Activated T-cell treated with anti-CD3 and anti-CD28 coated beads, Interleukin-2, amount 50 U/mL, for 48 hours (primary cell): ENCODE results near the gene TSPAN9.

ENCODE experiments used
- DNase-seq, 2 experiments: peaks; one replicate each; pipeline ENCODE4 v3.0.0-alpha.2; 2020

Gene TSPAN9

DNA sequence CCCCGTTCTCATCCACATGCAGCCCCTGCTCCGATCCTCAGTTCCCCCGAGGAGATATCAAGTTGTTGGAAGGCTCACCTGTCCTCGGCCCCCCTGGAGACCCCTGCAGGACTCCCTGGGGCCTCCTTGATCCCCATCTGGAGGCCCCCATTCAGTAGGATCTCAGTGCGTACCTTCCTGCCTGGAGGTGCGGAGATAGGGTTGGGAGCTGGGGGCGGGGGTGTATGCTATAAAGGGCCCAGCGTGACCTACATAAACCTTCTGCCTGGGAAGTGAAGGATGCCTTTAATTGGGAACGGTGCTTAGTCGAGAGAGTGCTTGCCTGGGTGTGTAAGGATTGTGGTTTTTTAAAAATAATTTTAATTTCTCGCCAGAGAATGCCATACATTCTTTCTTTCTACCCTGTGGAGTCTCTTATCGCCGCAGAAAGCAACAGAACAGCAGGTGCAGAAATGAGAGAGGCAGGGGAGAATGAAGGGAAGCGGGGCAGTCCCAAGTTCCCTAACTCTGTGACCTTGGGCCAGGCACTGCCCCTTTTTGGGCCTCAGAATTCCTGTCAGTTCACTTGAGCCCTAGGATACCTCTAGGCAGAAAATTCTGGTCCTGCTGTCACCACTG lies 153.7 kb downstream of the TSPAN9 start:
- no peak for DNase-seq

DNA sequence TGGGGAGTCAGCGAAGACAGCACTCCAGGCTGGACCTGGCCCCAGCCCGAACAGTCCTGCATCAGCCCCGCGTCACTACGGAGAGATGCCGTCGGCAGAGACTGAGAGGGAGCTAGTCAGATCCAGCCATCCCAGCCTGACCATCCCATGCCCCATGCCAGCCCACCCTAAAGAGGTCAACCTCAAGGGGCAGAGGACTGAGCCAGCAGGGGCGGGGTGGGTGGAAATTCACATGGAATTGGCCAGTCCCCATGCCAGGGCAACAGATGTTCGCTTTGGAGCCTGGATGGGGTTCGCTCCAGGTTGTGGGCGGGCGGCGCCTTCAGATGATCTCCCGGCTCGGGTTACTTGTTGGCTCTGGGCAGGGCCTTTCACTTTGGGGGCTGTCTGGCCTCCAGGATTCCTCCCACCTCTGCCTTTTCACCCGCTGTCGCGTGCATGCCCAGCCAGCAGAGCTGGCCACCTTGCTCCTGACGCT lies 154.3 kb downstream of the TSPAN9 start:
- no peak for DNase-seq

DNA sequence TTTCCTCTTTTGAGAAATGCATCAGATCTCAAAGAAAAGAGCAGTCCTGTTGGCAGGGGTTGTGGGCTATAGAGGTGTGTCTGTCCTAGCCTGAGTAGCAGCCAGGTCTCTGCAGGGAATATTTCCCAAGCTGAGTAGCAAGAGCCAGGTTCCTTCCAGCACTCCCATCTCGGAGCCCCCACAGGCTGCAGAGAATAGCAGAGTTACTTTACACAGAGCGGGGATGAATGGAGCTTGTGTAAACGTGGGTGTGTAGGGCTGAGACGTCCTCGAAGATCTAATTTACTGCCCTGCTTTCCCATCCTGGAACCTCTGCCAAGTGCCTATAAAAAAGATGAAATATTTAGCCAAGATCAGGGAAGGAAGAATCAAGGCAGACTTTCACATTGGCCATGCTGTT lies 156.6 kb downstream of the TSPAN9 start:
- no peak for DNase-seq

DNA sequence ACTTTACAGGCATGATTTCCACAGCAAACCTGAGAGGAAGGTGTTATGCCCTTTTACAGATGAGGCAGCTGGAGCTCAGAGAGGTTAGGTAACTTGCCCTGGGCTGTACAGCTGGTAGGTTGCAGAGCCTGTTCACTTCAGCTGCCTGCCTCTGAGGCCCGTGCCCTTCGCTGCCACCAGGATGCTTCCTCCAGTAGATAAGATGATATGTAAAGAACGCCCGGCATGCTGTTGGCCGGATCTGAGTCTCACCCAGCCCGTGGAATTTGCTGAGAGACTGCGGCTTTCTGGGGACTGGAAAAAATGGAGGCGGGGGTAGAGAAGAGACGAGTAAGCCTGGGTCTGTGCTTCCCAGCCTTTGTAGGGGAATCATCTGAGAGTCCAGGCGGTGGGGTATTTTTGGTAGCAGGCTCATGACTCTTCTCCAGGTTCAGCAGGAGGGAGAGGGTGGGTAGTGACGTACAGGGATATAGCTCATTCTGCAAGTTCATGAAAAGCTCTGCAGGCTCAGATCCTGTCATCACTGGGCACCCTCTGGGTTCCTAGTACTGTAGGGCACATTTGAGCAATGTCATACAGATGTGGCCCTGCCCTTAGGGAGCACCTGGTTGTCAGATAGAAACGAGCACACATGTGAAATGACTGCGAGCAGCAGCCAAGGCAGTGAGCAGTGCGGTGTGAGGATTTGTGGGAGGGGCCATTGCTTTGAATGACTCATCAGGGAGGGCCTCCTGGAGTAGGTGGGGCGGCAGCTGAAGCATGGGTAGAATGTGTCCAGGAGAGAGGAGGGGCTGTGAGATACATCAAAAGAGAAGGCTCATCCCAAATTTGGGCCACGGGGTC lies 159.4 kb downstream of the TSPAN9 start:
- peak; percentile 26 to 35 for DNase-seq

DNA sequence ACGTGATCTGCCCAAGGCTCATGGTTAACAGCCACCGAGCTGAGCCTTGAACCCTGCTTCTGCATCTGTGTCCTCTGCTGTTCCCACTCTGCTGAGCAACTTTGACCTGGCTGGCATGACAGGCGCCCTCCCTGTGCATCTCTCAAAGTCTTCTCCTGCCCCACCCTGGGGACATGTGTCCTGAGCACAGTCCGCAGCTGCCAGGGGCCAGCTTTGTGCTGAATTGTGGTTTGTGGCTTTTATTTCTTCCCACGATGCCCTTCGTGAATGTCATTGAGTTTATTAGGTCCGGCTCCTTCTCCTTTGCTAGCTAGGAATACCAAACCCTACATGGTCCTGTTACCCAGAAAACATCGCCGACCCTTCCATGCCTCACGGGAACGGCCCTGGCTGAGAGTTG lies 161.0 kb downstream of the TSPAN9 start:
- no peak for DNase-seq

DNA sequence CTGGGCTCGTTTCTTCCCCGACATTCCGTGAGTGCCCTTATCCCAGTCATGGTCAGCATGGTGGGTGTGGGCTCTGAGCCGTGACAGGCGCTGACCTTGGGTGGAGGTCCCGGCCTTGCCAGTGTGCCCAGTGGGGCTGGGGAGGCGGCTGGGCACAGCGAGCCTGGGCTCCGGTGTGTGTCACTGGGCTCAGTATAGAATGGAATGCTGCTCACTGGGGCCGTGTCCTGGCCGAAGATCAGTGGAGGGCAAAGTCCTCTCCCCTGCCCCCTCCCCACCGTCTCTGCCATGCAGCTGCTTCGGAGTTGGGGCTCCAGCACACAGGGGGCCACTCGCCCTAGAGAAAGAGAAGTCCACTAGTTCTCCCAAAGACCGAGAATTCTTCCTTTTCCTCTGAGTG lies 164.4 kb downstream of the TSPAN9 start:
- DNase-seq = no peak

DNA sequence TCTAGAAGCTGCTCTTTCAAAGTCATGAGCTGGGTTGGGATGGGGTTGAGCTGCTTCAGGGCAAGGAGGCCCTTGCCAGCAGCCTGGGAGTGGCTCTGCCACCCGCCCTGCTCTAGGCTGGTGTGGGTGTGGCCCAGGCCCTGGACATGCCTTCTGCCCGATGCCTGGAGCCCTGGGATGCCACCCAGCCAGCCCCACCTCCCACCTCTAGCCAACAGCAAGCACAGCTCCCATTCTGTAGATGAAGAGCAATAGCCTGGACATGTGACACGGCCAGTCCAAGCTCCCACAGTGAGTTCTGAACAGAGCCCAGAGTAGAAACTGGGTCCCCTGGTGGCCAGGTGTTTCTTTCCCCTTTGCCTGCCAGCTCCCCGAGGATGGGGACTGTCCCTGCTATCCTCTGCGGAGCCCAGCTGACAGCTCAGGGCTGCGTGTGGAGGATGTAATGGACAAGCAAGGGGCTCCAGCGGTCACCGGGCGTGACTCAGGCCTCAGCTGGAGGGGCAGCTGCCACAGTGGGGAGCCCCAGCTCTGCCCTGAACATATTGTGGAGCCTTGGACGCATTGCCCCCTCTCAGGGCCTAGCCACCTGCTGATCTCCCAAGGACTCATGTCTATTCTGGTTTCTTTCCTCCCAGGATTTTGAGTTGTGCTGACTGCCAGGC lies 165.2 kb downstream of the TSPAN9 start:
- no peak for DNase-seq

DNA sequence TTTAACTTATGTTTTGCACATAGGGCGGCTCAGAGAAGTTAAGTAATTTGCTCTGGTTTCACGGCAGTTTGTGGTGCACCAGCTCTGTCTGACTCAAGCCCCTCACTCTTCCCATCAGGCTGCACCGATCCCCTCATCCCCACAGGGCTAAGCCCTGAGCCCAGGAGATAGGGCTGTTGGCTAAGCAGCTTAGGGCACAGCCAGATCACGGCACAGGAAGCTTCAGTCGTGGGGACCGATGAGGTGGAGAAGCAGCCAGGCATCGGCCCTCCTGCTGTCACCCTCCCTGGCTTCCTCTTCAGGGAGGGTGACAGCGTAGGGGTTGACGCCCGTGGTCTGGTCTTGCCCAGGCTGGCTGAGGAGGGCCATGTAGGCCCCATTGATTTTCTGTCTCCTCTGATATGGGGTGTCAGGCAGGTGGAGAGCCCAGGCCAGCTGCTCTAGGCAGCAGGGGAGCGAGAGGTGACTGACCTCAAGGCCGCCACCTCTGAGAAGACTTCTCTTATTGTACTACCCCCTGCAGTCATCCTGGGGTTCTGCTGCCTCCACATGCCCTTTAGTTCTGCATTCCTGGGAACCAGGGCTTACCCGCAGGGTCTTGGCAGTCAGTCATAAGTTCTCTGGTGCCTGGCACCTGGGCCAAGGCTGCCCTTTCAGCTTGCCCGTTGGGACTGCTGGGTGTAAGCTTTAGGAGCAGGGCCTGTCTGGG lies 166.4 kb downstream of the TSPAN9 start:
- no peak for DNase-seq

DNA sequence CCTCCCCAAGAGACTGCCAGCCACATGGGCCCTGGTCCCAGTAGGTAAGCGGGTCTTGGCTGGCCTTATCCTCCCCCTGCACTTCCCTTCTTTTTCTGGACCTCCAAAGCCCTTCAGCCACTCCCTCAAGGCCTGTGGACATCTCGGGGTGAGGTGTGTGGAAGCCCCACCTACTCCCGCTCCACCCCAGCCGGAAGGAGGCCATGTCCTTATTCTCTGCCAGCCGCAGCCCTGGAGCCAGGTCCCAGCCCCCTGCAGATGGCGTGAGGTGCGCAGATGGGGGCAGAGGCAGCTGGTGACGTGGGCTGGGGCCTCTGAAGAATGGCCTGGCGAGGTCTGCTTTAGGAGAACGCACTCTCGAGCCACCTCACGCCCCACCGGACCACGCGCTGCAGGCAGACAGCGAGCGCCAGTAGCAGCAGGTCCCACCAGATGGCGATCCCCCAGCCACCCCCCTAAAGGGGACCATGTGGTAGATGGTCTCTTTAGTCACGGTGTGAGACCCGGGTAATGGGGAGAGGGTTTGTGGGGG lies 167.1 kb downstream of the TSPAN9 start:
- DNase-seq = no peak

DNA sequence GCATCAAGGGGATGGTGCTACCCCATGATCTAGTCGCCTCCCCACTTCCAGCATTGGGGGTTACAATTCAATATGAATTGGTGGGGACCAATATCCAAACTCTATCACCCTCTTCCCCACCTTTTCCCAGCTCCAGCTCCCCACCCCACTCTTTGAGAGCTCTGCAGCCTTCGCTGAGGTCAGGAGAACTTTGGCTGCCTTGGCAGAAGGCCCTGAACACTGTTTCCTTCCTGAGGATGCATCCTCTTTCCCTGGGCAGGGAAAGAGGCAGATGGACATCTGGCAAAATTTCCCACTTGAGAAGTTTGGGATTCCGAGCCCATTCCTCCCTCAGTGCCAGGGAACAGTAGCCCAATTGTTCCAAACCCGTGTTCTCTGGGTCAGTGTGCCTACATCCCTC lies 169.1 kb downstream of the TSPAN9 start:
- no peak for DNase-seq

DNA sequence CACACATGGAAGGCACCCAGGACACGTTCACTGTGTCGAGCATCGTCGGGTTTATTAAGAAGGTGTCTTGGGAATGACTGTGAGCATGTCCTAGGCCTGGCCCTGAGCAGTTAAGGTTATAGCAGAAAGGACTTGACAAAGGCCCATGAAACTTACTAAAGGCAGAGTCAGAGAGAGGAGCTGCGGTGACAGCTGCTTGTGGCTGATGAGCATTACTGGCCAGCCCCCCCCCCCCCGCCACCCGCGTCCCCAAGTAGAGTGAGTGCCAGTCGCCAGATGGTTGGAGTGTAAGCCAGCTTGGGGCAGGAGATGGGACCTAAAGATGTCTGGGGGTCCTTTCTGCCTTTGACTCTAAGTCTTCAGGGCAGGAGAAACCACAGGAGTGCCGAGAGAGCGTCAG lies 169.9 kb downstream of the TSPAN9 start:
- DNase-seq = no peak

DNA sequence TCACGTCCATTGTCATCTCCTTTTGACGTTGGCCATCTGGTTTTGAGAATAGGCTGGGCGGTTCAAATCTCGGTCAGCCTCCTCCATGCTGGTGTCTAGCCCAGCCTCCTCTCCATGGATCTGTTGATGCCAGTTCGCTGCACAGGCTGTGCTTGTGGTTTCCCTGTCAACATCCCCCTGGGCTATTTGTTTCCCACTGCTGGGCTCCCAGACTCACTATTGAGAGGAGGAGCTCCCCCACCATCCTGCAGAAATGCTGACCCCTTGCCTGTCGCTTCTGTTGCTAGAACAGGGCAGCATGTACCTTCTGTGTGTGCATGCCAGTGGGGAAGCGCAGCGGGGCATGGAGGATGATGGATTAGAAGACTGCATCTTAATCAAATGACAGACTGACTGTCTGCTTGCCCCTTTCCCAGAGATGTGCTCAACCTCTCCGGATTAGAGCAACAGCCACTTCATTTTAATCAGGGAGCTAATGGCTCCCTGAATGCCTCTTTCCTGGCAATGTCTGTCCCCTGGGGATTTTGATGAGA lies 170.5 kb downstream of the TSPAN9 start:
- DNase-seq = no peak

DNA sequence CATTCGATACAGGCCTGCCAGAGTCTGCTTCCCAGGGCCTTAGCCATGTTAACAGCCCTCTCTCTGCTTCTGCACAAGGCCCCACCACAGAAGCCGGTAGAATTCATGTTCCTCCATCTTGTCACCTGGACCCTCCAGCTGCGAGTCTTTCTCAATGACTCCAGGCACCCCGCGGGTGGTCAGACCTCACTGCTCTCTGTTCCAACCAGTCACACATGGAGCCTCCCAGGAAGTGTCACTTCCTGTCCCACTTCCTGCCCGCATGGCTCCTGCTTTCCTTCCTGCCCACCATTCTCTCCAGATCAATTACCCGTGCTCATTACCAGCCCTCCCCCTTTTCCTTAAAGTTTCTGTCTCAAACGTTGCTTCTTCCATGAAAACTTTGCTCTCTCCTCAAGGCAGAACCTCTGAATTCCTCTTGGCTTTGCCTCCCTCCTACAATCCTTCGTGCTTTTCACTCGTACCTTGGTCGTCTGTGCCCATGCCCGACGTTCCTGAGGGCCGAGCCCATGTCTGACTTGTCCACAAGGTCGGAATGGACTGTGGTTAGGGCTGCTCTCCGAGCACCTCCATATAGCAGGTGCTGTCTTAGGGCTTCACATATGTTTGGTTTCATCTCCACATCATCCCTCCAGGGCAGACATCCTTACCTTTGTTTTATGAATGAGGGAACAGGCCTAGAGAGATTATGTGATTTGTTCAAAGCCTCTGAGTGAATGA lies 172.1 kb downstream of the TSPAN9 start:
- DNase-seq = no peak

DNA sequence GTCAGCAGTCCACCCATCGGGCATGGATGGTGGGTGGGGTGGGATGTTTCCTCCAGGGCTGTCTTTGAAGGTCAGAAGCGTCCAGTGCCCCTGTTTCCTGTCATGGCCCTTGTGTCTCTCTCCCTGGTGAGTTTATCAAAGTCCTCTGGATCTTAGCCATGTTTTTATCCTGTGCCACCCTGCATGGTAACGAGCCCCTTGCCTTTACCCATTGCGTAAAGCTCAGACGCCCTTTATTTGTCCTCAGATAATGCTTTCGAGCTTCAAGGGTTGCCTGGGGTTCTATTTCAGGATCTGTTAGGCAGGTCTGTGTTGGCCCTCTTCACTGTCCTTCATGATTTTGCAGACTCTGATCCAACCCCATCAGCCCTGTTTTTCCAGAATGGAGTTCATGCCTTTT lies 172.9 kb downstream of the TSPAN9 start:
- DNase-seq = no peak

DNA sequence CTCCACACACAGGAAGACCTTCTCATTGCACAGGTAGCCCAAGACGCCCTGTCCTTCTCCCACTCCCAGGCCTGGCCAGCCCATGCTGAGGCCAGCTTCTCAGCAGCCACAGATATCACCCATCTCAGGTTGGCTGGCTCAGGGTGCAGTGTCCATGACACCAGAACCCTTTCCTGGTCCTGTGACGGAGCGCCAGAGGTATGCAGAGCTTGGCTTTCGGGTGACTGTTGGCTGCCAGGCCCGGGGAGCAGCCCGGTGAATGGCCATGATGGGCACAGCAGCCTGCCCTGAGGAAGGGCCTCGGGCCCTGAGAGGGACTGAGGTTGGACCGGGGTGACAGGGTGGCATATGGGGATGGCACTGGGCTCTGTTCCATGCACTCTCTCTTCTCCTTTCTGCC lies 173.4 kb downstream of the TSPAN9 start:
- no peak for DNase-seq

DNA sequence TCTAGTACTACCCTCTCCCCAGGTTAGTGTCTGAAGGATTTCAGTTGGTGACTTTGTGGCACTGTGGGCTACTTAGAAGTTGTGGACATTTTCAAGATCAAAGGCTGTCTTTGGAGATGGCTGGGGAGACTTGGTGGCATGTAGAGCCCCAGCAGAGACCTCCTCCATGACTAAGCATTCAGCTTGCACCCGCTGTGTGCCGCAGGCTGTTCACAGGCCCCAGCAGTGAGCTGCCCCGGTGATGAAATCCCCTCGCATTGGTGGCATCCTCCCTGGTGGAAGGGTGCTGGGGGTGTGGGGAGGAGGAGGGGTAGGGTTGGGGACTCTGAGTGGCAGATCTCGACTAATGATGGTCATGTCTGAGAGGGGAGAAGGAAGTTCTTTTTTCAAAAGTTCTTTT lies 173.9 kb downstream of the TSPAN9 start:
- no peak for DNase-seq

DNA sequence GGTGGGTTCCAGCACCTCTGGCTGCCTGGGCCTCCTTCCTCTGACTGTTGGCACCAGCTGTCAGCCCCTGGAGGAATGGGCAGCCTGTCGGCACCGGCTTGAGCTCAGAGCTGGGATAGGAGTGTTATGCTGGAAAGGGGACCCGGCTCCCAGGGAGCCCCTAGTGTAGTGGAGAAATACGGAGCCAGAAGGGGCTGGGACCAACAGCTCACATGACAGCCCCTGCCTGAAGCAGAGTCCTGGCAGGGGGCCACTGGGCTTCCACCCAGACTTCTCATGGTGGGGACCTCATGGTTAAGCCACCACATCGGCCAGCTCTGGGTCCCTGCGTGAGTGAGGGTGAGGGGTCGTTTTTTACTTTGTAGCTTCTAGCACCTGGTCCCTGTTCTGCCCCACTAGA lies 174.5 kb downstream of the TSPAN9 start:
- DNase-seq = no peak

DNA sequence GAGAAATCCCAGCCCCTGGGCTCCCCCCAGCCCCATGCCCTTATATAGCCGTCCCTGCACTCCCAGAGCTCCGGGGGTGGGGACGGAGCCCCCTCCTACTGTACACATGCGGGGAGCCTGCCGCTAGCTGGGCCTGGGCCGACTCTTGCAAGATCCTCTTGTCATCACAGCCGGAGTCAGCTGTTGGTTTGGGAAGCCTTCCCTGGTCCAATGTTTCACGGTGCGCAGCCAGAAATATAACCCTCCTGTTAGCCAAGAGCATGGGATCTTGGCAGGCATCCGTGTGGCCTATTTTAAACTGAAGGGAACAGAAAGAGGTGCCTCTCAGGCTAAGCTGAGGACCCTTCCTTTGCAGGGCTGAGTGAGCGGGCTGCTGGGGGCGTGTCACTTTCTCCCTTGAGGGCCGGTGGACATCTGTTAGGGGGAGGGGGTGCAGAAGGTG lies 175.3 kb downstream of the TSPAN9 start:
- no peak for DNase-seq

DNA sequence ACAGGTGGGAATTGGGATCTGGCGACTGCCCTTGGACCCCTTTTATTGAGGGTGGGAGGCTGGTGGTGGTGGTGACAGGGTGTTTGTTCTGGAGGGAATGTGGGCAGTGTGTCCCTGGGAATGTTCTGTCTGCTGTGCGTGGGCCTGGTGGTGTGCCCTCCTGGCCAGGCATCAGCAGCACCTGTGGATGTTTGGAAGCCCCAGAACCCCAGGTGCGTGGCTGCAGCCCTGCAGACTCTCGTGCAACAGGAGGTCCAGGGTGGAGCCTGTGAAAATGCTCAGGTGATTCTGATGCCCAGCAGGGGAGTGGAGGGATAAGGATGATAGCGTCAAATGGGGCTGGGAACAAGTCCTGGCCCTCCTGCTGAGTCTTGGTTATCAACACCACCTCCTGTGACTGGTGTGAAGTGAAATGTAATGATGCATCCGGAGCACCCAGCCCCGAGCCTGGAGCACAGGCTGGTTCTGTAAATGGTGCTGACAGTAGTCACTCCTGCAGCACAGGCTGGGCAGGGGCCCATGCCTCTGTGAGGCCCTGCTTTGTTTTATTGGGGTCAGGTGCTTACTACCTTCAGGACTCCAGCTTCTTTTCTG lies 176.6 kb downstream of the TSPAN9 start:
- no peak for DNase-seq

DNA sequence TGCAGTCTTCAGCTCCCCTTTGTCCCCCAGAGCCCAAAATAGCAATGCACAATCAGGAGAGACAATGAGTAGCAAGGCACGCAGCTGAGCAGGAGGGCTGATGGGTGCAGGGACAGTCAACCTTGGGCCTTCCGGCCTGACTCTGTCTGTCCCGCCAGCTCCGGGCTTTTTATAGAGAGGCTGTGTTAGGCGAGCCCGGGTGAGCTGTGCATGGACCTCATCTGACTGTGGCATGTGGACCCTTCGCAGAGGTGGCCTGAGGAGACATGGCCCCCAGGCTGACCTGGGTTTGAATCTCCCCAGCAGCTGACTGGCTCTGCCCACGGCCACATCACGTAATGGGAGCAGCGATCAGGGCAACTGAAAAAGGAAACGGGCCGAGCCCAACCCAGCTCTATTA lies 177.9 kb downstream of the TSPAN9 start:
- no peak for DNase-seq

DNA sequence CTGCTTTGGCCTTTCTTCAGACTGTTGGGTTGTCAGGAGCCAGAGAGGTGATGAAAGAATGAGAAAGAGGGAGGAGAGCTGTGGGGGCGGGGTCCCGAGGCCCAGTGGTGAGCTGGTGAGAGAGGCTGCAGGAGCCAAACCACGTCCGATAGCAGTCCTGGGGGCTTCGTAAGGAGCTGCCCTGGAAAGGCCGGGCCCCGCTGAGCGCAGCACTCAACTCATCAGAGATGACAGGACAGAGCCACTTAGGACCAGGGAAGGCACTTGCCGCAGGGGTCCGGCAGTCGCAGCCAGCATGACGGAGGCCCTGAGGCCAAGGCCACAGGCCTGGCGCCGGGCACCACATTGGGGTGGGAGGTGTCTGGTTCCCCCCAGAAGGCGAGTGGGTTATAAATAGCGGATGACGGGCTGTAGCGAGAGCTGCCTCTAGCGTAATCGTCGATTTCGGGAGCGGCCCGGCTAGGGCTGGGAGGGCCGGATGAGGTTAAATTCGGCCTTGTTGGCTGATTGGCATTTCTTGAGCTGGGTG lies 179.0 kb downstream of the TSPAN9 start:
- DNase-seq = no peak
